HCT116 (cell line): ENCODE data around the gene CFAP97. TPM values are rescaled to one million over a fixed set of nuclear protein-coding genes. Genes with fewer than 3 reads are reported as not detected.
"Not testable (repeated sequence)": the region's sequence is repeated elsewhere in the genome, so short reads cannot be mapped to it uniquely, and the experiment has no call there.

Experiments used
- ATAC-seq: fragments of 200-7000 bp; cut with Tn5 transposase; 2 replicates; pipeline ENCODE4 v1.9.1; 2020; ENCODE audit warnings: mild to moderate bottlenecking, moderate library complexity
- BruUV-seq: library from RNA; stranded (reverse); fragments of 400-500 nt; replicated peaks from 2 replicates; lab custom pipeline; 2021; lab: Mats Ljungman, UMichigan
- CTCF ChIA-PET: fragments of 300-600 bp; sonication (Branson Sonifier 250); formaldehyde crosslinking; loops from one replicate; lab custom pipeline; 2021; ENCODE audit warnings: antibody characterized with exemption; lab: Charles Lee
- POLR2A ChIA-PET: fragments of 300-600, 350-600 bp; sonication (Branson Sonifier 250); formaldehyde crosslinking; loops from one replicate; lab custom pipeline; 2021; ENCODE audit warnings: antibody characterized with exemption; lab: Charles Lee
- RAD21 ChIA-PET, 2 experiments: fragments of 300-600 bp; sonication (Branson Sonifier 250); formaldehyde crosslinking; loops; one replicate each; lab custom pipeline; 2023; ENCODE audit warnings: low total read pairs in 2 of 2; ENCODE audit not compliant: uncharacterized antibody in 2 of 2, unreplicated experiment in 2 of 2, low non-redundant PET in 1 of 2; lab: Charles Lee
- DNase-seq: peaks from one replicate; pipeline ENCODE4 v3.0.0-alpha.2; 2010; ENCODE audit warnings: low read depth, low spot score
- H2AFZ ChIP-seq: fragments of 200-600 bp; shearing (Covaris generic), sonication (generic); 2 replicates; pipeline ENCODE4 v1.6.1; 2017; ENCODE audit warnings: low read depth, mixed run types, mixed read lengths, antibody characterized with exemption, low read length; ENCODE audit not compliant: poor library complexity, severe bottlenecking
- H3K27ac ChIP-seq: 2 replicates; pipeline ENCODE4 v1.5.1; 2012; ENCODE audit warnings: low read depth, low read length
- H3K27me3 ChIP-seq: fragments of 200-600 bp; sonication (generic); 2 replicates; pipeline ENCODE4 v1.6.1; 2016; ENCODE audit warnings: mixed run types, low read length, mixed read lengths; ENCODE audit not compliant: insufficient read depth
- H3K36me3 ChIP-seq, 2 experiments: fragments of 200-500 bp in 1 of 2; fragments of 200-600 bp in 1 of 2; sonication (Bioruptor generic) in 1 of 2; sonication (generic) in 1 of 2; 2 replicates each; pipeline versions ENCODE4 v1.5.1 to v1.6.1; 2014 to 2016; ENCODE audit warnings: low read length in 2 of 2, inconsistent platforms in 1 of 2, mixed read lengths in 1 of 2, mixed run types in 1 of 2; ENCODE audit not compliant: insufficient read depth in 2 of 2, control insufficient read depth in 1 of 2
- H3K4me1 ChIP-seq, 2 experiments: fragments of 200-600 bp in 1 of 2; sonication (generic) in 1 of 2; 2 replicates each; pipeline versions ENCODE4 v1.5.1 to v1.6.1; 2012 to 2017; ENCODE audit warnings: low read length in 2 of 2, inconsistent platforms in 1 of 2, mild to moderate bottlenecking in 1 of 2, mixed read lengths in 1 of 2, mixed run types in 1 of 2, moderate library complexity in 1 of 2; ENCODE audit not compliant: insufficient read depth in 2 of 2, control insufficient read depth in 1 of 2
- H3K4me2 ChIP-seq: fragments of 200-600 bp; sonication (generic); 2 replicates; pipeline ENCODE4 v1.6.1; 2017; ENCODE audit warnings: mixed run types, low read length, mixed read lengths
- H3K4me3 ChIP-seq, 2 experiments: fragments of 200-600 bp in 1 of 2; sonication (generic) in 1 of 2; replicated peaks in 1 of 2; 2 replicates each; pipeline ENCODE4 v1.5.1; 2011 to 2016; ENCODE audit warnings: low read length in 2 of 2, control low read depth in 1 of 2, low read depth in 1 of 2, mild to moderate bottlenecking in 1 of 2, mixed read lengths in 1 of 2, mixed run types in 1 of 2
- H3K79me2 ChIP-seq: fragments of 200-600 bp; sonication (generic); 2 replicates; pipeline ENCODE4 v1.6.1; 2017; ENCODE audit warnings: mild to moderate bottlenecking, mixed run types, low read length, moderate library complexity, mixed read lengths; ENCODE audit not compliant: insufficient read depth
- H3K9ac ChIP-seq: fragments of 200-600 bp; sonication (generic); 2 replicates; pipeline ENCODE4 v1.6.1; 2016; ENCODE audit warnings: low read length, mixed read lengths
- H3K9me2 ChIP-seq: fragments of 200-600 bp; sonication (generic), shearing (Covaris generic); 2 replicates; pipeline ENCODE4 v1.6.1; 2017; ENCODE audit warnings: mixed run types, mild to moderate bottlenecking, moderate library complexity; ENCODE audit not compliant: insufficient read depth
- H3K9me3 ChIP-seq, 2 experiments: fragments of 200-500 bp in 1 of 2; fragments of 200-600 bp in 1 of 2; sonication (Bioruptor generic) in 1 of 2; sonication (generic) in 1 of 2; 2 replicates each; pipeline ENCODE4 v1.6.1; 2014 to 2017; ENCODE audit warnings: low read length in 2 of 2, mixed read lengths in 2 of 2, inconsistent platforms in 1 of 2, low read depth in 1 of 2, mild to moderate bottlenecking in 1 of 2, mixed run types in 1 of 2, moderate library complexity in 1 of 2; ENCODE audit not compliant: control insufficient read depth in 1 of 2, insufficient read depth in 1 of 2
- H4K20me1 ChIP-seq: fragments of 200-600 bp; sonication (generic), shearing (Covaris generic); 2 replicates; pipeline ENCODE4 v1.6.1; 2017; ENCODE audit warnings: mixed run types, mild to moderate bottlenecking, moderate library complexity; ENCODE audit not compliant: insufficient read depth
- YY1 ChIP-seq: IDR thresholded peaks from 2 replicates; pipeline ENCODE4 v1.6.1; 2011; ENCODE audit warnings: low read length, low read depth, moderate library complexity, mild to moderate bottlenecking; ENCODE audit not compliant: insufficient replicate concordance; ENCODE audit errors: extremely low read depth
- ZBTB33 ChIP-seq: IDR thresholded peaks from 2 replicates; pipeline ENCODE4 v1.6.1; 2011; ENCODE audit warnings: mild to moderate bottlenecking, low read length, moderate library complexity; ENCODE audit not compliant: insufficient replicate concordance; ENCODE audit errors: extremely low read depth
- ZFX ChIP-seq: fragments of 450-650 bp; IDR thresholded peaks from 2 replicates; pipeline ENCODE4 v1.6.1; 2017
- intact Hi-C: fragments of 100-400 bp; cut with micrococcal nuclease; formaldehyde crosslinking; loops from 2 replicates; pipeline ENCODE4 v1.10.0; 2022
- total RNA-seq: library from RNA; stranded (reverse); gene quantifications from one replicate; pipeline ENCODE4 v1.2.1, GENCODE V29; 2021; ENCODE audit not compliant: unreplicated experiment

Gene CFAP97
- total RNA-seq, 1 experiment from 2014 or later: 57.7 TPM

- Histone ChIP-seq H3K9me2 (no peaks in the 10 kb centered on the region), H3K27me3 (no peaks in the 10 kb centered on the region), H3K9me3 (no peaks in the 10 kb centered on the region), H4K20me1 (no peaks in the 10 kb centered on the region), H3K79me2 (peaks cover 47% of the 10 kb centered on the region), H2AFZ (no peak overlapping the region), H3K9ac (peak overlapping the region; percentile 68), H3K36me3 (no peaks in the 10 kb centered on the region), H3K4me3 (peak overlapping the region; percentile 61 to 80), H3K4me1 (peaks cover 18 to 26% of the 10 kb centered on the region in 2 experiments; a peak in 3 of 4 replicates), H3K4me2 (peak overlapping the region; percentile 81), H3K27ac (peak overlapping the region; percentile 76)
- intact Hi-C loops: no loop called here
- ChIA-PET CTCF (no interaction called here), POLR2A (no interaction called here), RAD21 (no interaction called here)
- no peak for TF ChIP-seq YY1
- TF ChIP-seq ZFX: peak; percentile 77
- no peak for TF ChIP-seq ZBTB33
- ATAC-seq (peak; percentile 39), DNase-seq (no peak)
- BruUV-seq: no TSS peak
Measured at GRCh38 chr4:185210102-185210981, 6.5 kb upstream of the CFAP97 start.

- H3K9me2 ChIP-seq, intact Hi-C loops, H2AFZ ChIP-seq, H3K36me3 ChIP-seq, H3K9me3 ChIP-seq, H3K27me3 ChIP-seq, RAD21 ChIA-PET, BruUV-seq, H4K20me1 ChIP-seq, CTCF ChIA-PET, POLR2A ChIA-PET, DNase-seq: not testable (repeated sequence)
- peak; percentile 85 for TF ChIP-seq ZFX
- peak overlapping the region; percentile 61 to 80 for H3K4me3 ChIP-seq
- H3K79me2 ChIP-seq: peaks cover 44% of the 10 kb centered on the region
- peak overlapping the region; percentile 92 for H3K4me2 ChIP-seq
- ATAC-seq: peak; percentile 41
- H3K27ac ChIP-seq: peak overlapping the region; percentile 76
- H3K9ac ChIP-seq: peak overlapping the region; percentile 68
- peaks cover 24 to 28% of the 10 kb centered on the region in 2 experiments for H3K4me1 ChIP-seq
Measured at GRCh38 chr4:185209852-185210101, 6.0 kb upstream of the CFAP97 start.
